ENCODE measurements around the gene FNIP2.

DNA sequence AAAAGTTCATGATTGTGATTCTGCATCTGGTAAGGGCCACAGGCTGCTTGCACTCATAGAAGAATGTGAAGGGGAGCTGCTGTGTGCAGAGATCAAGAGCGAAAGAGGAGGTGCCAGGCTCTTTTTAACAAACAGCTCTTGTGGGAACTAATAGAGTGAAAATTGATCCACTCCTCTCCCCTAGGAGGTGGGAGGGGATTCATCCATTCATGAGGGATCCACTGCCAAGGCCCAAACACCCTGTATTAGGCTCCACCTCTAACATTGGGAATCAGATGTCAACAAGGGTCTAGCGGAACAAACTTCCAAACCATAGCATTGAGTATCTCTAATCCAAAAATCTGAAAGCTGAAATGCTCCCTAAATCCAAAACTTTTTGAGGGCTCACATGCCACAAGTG lies 29.2 kb upstream of the FNIP2 start:
- TF ChIP-seq MTA3 (IDR thresholded peaks at IDR 0.05; ENCODE audit: borderline replicate concordance) (no peak), CBX8 (IDR thresholded peaks at IDR 0.05; ENCODE audit: borderline replicate concordance, extremely low read depth, low read depth, low read length, poor library complexity, severe bottlenecking) (no peak), ZZZ3 (IDR thresholded peaks at IDR 0.05) (no peak), POLR2A (conservative IDR thresholded peaks at IDR 0.05) (no peak), CBX5 (IDR thresholded peaks at IDR 0.05; ENCODE audit: borderline replicate concordance, low read depth) (no peak), BCLAF1 (IDR thresholded peaks at IDR 0.05; ENCODE audit: borderline replicate concordance in 1 of 2, control insufficient read depth in 1 of 2, low read depth in 2 of 2, low read length in 1 of 2) (no peak), CREB1 (IDR thresholded peaks at IDR 0.05) (no peak), CREB1 (CRISPR knock-in tag; IDR thresholded peaks at IDR 0.05) (no peak), ZFX (CRISPR knock-in tag; IDR thresholded peaks at IDR 0.05) (no peak), CHD4 (IDR thresholded peaks at IDR 0.05; ENCODE audit: insufficient read depth, insufficient replicate concordance, low read depth, low read length, poor library complexity, severe bottlenecking) (no peak), JUN (IDR thresholded peaks at IDR 0.05; ENCODE audit: borderline replicate concordance, low read depth, low read length) (no peak), JUN (CRISPR knock-in tag; IDR thresholded peaks at IDR 0.05; ENCODE audit: borderline replicate concordance) (no peak), FOSL1 (tag; conservative IDR thresholded peaks at IDR 0.05) (no peak), PML (IDR thresholded peaks at IDR 0.05; ENCODE audit: low read length) (no peak)
- TF ChIP-seq, protein P1, sequence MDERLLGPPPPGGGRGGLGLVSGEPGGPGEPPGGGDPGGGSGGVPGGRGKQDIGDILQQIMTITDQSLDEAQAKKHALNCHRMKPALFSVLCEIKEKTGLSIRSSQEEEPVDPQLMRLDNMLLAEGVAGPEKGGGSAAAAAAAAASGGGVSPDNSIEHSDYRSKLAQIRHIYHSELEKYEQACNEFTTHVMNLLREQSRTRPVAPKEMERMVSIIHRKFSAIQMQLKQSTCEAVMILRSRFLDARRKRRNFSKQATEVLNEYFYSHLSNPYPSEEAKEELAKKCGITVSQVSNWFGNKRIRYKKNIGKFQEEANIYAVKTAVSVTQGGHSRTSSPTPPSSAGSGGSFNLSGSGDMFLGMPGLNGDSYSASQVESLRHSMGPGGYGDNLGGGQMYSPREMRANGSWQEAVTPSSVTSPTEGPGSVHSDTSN (CRISPR knock-in tag; IDR thresholded peaks at IDR 0.05; ENCODE audit: low read depth), result no peak
- TF ChIP-seq, protein P1 (tag; conservative IDR thresholded peaks at IDR 0.05; ENCODE audit: low read depth), result no peak

Data from K562 (cell line).